Spleen (tissue), 7 donors: ENCODE results near the gene GALK1.

Source experiments
- POLR2A ChIP-seq, 3 donors: fragments of 450-650 bp; IDR thresholded peaks; one replicate each; pipeline ENCODE4 v1.5.1; 2017; ENCODE audit warnings: antibody characterized with exemption in 3 of 3, mild to moderate bottlenecking in 1 of 3
- POLR2AphosphoS5 ChIP-seq, 3 donors: sonication (generic); formaldehyde crosslinking; IDR thresholded peaks; one replicate each; pipeline ENCODE4 v1.5.1; 2017; ENCODE audit warnings: antibody characterized with exemption in 3 of 3
- TF ChIP-seq, protein P1 (sequence below), 11 experiments: fragments of 200-600 bp in 7 of 11; fragments of 450-650 bp in 4 of 11; sonication (generic) in 4 of 11; IDR thresholded peaks in 8 of 11; conservative IDR thresholded peaks in 3 of 11; 1 replicate in 7 of 11; 2 replicates in 4 of 11; pipeline versions ENCODE4 v1.4.0 to v1.8.0; 2016 to 2021; ENCODE audit warnings: antibody characterized with exemption in 11 of 11, inconsistent platforms in 4 of 11, mild to moderate bottlenecking in 1 of 11
- donor health status: DM: no; HTN: no; CAD: no; lungs with moderate emphysema.
- donor health status: DM: no; HTN: no; CAD: no.
- donor health status: DM: no; HTN: no; CAD: no.

DNA sequence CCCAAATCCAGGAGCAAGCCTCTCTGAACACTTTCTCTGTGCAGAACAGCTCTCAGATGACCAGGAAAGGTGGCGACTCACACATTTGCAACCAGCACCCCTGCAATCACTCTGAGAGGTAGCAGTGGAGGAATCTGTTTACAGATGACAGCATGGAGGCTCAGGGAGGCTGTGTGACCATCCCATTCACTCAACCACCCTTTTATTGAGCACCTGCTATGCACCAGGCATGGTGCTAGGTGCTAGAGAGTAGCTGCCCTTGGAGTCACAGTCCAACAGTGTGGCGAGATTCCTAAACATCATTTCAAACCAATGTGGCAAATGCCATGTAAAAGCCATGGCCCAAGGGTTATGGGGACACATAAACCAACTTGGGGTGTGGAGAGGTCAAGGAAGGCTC, 45.3 kb downstream of the GALK1 start:
- no peak for TF ChIP-seq POLR2AphosphoS5 (IDR thresholded peaks at IDR 0.05)
- TF ChIP-seq, protein P1, sequence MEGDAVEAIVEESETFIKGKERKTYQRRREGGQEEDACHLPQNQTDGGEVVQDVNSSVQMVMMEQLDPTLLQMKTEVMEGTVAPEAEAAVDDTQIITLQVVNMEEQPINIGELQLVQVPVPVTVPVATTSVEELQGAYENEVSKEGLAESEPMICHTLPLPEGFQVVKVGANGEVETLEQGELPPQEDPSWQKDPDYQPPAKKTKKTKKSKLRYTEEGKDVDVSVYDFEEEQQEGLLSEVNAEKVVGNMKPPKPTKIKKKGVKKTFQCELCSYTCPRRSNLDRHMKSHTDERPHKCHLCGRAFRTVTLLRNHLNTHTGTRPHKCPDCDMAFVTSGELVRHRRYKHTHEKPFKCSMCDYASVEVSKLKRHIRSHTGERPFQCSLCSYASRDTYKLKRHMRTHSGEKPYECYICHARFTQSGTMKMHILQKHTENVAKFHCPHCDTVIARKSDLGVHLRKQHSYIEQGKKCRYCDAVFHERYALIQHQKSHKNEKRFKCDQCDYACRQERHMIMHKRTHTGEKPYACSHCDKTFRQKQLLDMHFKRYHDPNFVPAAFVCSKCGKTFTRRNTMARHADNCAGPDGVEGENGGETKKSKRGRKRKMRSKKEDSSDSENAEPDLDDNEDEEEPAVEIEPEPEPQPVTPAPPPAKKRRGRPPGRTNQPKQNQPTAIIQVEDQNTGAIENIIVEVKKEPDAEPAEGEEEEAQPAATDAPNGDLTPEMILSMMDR (IDR thresholded peaks at IDR 0.05 in 8 of 11, conservative IDR thresholded peaks at IDR 0.05 in 3 of 11) = no peak
- TF ChIP-seq POLR2A (IDR thresholded peaks at IDR 0.05) = no peak
